GM10266 (cell line): ENCODE measurements around the gene SKOR1.

Source experiments
- DNase-seq: peaks from one replicate; pipeline ENCODE4 v3.0.0; 2012; ENCODE audit errors: extremely low spot score
- CTCF ChIP-seq: IDR thresholded peaks from 2 replicates; pipeline ENCODE4 v1.5.1; 2012; ENCODE audit warnings: mild to moderate bottlenecking, low read depth; ENCODE audit not compliant: control insufficient read depth, insufficient read depth; ENCODE audit errors: missing control alignments

SKOR1 gene

GRCh38 chr15:67828969-67829646 lies 3.8 kb downstream of the SKOR1 start:
- no peak for TF ChIP-seq CTCF
- DNase-seq: no peak

GRCh38 chr15:67829647-67830504 lies 4.6 kb downstream of the SKOR1 start:
- TF ChIP-seq CTCF: no peak
- no peak for DNase-seq

DNA sequence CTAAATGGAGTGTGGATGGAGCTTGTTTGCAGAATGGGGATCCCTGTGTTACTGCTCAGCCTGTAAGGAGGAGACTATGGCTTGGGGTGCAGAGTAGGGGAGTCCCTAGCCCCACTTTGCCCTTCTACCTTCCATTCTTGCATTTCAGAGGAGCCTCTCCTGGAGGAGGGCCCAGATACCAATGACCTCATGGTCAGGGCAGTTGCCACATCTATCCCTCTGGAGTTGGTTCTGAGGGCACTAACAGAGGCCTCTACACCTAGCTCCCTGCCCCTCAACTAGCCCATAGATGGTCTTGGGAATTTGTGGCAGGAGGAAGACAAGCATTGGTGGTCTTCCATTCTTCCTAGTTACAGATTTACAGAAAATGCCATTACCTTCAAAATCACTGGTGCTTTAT lies 6.1 kb downstream of the SKOR1 start:
- no peak for DNase-seq
- TF ChIP-seq CTCF: no peak

DNA sequence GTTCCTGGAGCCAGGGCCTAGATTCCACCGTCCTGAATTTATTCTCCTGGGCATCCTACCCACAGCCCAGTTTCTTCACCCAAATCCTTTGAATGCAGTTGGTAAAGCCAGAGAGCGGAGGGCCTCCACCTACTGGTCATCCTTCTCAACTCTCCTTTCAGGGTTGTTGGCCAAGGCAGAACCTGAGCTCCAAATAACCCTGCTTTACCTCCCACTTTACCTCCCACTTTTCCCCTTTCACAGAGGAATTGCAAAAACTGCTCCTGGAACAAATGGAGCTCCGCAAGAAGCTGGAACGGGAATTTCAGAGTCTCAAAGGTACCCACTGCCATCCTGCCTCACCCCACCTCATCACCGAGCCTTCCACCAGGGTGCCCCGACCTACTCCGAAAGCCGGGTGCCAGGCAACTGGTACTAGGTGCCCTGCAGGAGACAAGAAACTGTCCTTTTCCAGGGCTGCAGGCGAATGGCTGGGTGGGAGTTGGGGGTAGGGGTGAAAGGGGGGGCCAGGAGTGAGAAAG lies 6.8 kb downstream of the SKOR1 start:
- DNase-seq: peak; percentile 47

DNA sequence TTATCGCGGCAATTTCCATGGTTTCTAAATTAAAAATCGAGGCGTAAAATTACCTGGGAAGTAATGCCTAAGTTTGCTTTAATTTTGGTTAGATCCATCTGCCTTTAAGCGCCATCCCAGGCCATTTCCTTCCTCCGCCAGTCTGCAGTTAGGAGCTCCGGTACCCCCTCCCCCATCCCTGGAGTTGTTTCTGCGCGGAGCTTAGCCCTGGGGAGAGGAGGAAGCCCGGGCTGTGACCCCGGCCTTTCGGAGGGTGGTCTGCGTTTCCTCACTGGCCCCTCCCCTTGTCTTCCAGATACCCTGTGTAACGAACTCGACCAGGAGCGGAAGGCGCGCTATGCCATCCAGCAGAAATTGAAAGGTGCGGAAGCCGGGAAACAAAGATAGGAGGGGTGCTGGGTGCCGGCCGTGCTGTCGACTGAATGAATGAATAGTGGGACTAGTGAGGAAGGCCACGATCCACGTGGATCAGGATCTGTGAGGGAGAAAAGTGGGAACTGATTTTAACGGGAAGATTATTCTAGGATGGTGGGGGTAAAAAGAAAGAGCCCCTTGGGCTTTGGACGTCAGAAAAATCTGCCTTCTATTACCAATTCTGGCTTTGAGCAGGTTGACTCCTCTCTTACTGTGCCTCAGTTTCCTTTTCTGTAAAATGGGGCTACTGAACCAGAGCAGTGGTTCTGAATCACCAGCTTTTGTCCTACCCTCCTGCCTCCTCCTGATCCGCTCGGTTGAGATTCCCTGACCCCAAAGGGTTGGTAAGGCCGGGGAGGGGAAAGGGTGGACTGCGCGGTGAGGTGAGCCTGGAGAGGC lies 7.8 kb downstream of the SKOR1 start:
- no peak for DNase-seq
- TF ChIP-seq CTCF: no peak

More for the DNA sequence above, 6.8 kb downstream of the SKOR1 start:
- peak; percentile 38 for TF ChIP-seq CTCF

GRCh38 chr15:67833710-67834511 lies 8.6 kb downstream of the SKOR1 start:
- peak; percentile 65 for TF ChIP-seq CTCF
- peak; percentile 79 for DNase-seq
